ENCODE data around the gene FMN1. TPM values are rescaled to one million over a fixed set of nuclear protein-coding genes. Genes with fewer than 3 reads are reported as not detected.

Gene FMN1
- polyA plus RNA-seq, 1 donor = 0.90 TPM

GRCh38 chr15:32766101-32766500 is 428.4 kb downstream of the FMN1 start:
- DNase-seq (ENCODE audit: low read depth) = no peak

- no peak for DNase-seq (ENCODE audit: low read depth)
Observed at GRCh38 chr15:32765236-32765635, 429.3 kb downstream of the FMN1 start.

GRCh38 chr15:32763295-32763694 is 431.2 kb downstream of the FMN1 start:
- no peak for DNase-seq (ENCODE audit: low read depth)

- DNase-seq (ENCODE audit: low read depth) = no peak
Observed at GRCh38 chr15:32757426-32757825, 437.1 kb downstream of the FMN1 start.

- no peak for DNase-seq (ENCODE audit: low read depth)
Observed at GRCh38 chr15:32750979-32751378, 443.5 kb downstream of the FMN1 start.

GRCh38 chr15:32747921-32748342 is 446.6 kb downstream of the FMN1 start:
- no peak for DNase-seq (ENCODE audit: low read depth)

- DNase-seq (ENCODE audit: low read depth) = no peak
Observed at GRCh38 chr15:32746116-32746857, 448.2 kb downstream of the FMN1 start.

- DNase-seq (ENCODE audit: low read depth) = no peak
Observed at GRCh38 chr15:32743411-32744140, 450.9 kb downstream of the FMN1 start.

GRCh38 chr15:32739522-32740063 is 454.9 kb downstream of the FMN1 start:
- no peak for DNase-seq (ENCODE audit: low read depth)

GRCh38 chr15:32738666-32739065 is 455.8 kb downstream of the FMN1 start:
- DNase-seq (ENCODE audit: low read depth) = no peak

- no peak for DNase-seq (ENCODE audit: low read depth)
Observed at GRCh38 chr15:32737304-32737703, 457.2 kb downstream of the FMN1 start.

GRCh38 chr15:32736701-32737061 is 457.8 kb downstream of the FMN1 start:
- no peak for DNase-seq (ENCODE audit: low read depth)

GRCh38 chr15:32735989-32736700 is 458.4 kb downstream of the FMN1 start:
- DNase-seq (ENCODE audit: low read depth) = no peak

GRCh38 chr15:32733281-32733680 is 461.2 kb downstream of the FMN1 start:
- no peak for DNase-seq (ENCODE audit: low read depth)

GRCh38 chr15:32732574-32733157 is 461.8 kb downstream of the FMN1 start:
- no peak for DNase-seq (ENCODE audit: low read depth)

GRCh38 chr15:32730677-32731654 is 463.5 kb downstream of the FMN1 start:
- DNase-seq (ENCODE audit: low read depth) = no peak

GRCh38 chr15:32729700-32730395 is 464.7 kb downstream of the FMN1 start:
- DNase-seq (ENCODE audit: low read depth) = no peak

- no peak for DNase-seq (ENCODE audit: low read depth)
Observed at GRCh38 chr15:32723171-32723948, 471.2 kb downstream of the FMN1 start.

GRCh38 chr15:32722136-32722535 is 472.4 kb downstream of the FMN1 start:
- DNase-seq (ENCODE audit: low read depth) = no peak

All from forelimb muscle (tissue), 1 donor.